ENCODE results near the gene XRN1. TPM values are rescaled to one million over a fixed set of nuclear protein-coding genes. Genes with fewer than 3 reads are reported as not detected.

XRN1 gene
- total RNA-seq, 2 experiments from 2014 or later = 88.8 to 89.8 TPM

DNA sequence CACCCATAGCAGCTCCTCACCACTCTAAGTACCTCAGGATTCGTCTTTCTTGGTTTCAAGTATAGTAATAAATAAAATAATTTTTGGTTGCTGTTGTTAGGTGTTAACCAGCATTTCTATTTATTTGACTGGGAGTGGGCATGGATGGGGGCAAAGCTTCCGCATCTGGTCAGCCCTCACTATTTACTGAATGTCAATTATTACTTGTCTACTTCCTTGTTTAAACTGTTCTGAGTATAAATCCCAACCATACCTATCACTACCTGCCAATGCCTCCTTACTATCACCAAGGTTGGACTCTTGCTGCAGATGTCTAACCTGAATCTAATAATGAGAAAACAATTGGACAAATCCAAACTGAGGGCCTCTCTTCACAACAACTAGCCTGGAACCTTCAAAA is 180.6 kb downstream of the XRN1 start:
- no peak for DNase-seq
- Mint-ChIP-seq H3K4me1 (peaks cover 15% of the 10 kb centered on the region), H3K27me3 (no peaks in the 10 kb centered on the region), H3K36me3 (peaks cover 2% of the 10 kb centered on the region), H3K4me3 (no peak overlapping the region), H3K27ac (no peak overlapping the region), H3K9me3 (no peaks in the 10 kb centered on the region)
- POLR2A ChIA-PET = no interaction called here
- ATAC-seq (ENCODE audit: low read depth) = no peak

DNA sequence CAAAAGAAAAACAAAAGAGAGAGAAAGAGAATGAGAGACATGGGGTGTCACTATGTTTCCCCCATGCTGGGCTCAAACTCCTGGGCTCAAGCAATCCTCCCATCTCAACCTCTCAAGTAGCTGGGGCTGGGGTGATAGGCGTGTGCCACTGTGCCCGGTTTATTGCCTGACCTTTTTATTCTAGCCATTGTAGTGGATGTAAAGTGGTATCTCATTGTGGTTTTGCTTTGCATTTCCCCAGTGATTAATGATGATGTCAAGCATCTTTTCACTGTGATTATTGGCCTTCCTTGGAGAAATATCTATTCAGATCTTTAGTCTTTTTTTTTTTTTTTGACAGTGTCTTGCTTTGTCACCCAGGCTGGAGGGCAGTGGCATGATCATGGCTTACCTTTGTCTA is 184.7 kb downstream of the XRN1 start:
- no peaks in the 10 kb centered on the region for H3K9me3 Mint-ChIP-seq
- no peak overlapping the region for H3K4me3 Mint-ChIP-seq
- peaks cover 2% of the 10 kb centered on the region for H3K4me1 Mint-ChIP-seq
- ATAC-seq (ENCODE audit: low read depth) (no peak), DNase-seq (no peak)
- peaks cover 2% of the 10 kb centered on the region for H3K27me3 Mint-ChIP-seq
- POLR2A ChIA-PET = no interaction called here
- H3K36me3 Mint-ChIP-seq = peaks cover 2% of the 10 kb centered on the region
- no peak overlapping the region for H3K27ac Mint-ChIP-seq

DNA sequence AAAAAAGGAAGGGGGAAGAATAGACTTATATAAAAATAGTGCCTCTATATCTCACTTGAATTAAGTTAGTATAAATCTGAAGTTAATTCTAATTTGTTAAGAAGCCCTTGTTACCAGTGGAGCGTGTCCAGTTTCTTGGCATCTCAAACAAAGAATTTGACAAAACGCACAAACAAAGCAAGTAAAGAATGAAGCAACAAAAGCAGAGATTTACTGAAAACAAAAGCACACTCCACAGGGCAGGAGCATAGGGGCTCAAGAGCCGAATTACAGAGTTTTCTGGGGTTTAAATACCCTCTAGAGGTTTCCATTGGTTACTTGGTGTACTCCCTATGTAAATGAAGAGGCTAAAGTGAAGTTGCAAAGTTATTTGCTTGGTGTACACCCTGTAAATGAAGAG is 188.5 kb downstream of the XRN1 start:
- no peak for ATAC-seq (ENCODE audit: low read depth)
- POLR2A ChIA-PET = no interaction called here
- H3K4me1 Mint-ChIP-seq = no peaks in the 10 kb centered on the region
- H3K27me3 Mint-ChIP-seq = peaks cover 11% of the 10 kb centered on the region
- H3K27ac Mint-ChIP-seq = no peak overlapping the region
- H3K9me3 Mint-ChIP-seq = peaks cover 1% of the 10 kb centered on the region
- no peaks in the 10 kb centered on the region for H3K36me3 Mint-ChIP-seq
- no peak for DNase-seq
- no peak overlapping the region for H3K4me3 Mint-ChIP-seq

DNA sequence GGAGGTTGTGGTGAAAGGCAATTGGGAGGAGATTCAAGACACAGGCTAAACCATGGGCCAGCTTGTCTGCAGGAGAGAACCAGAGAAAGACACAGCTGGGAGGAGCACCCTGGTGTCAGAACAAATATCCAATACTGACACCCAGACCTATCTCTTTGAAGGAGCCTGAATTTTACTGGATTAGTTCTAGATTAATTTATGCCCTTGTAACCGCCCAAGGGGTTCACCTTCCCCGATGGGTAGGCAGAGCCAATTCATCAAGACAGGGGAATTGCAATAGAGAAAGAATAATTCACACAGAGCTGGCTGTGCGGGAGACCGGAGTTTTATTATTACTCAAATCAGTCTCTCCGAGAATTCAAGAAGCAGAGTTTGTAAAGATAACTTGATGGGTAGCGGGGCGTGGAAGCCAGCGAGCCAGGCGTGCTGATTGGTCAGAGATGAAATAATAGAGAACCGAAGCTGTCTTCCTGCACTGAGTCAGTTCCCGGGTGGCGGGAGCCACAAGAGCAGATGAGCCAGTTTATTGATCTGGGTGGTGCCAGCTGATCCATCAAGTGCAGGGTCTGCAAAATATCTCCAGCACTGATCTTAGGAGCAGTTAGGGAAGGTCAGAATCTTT is 191.0 kb downstream of the XRN1 start:
- DNase-seq = no peak
- H3K36me3 Mint-ChIP-seq = no peaks in the 10 kb centered on the region
- H3K27me3 Mint-ChIP-seq = peaks cover 20% of the 10 kb centered on the region
- H3K4me3 Mint-ChIP-seq = no peak overlapping the region
- POLR2A ChIA-PET = no interaction called here
- H3K27ac Mint-ChIP-seq = no peak overlapping the region
- ATAC-seq (ENCODE audit: low read depth) = no peak
- H3K9me3 Mint-ChIP-seq = peaks cover 5% of the 10 kb centered on the region
- no peaks in the 10 kb centered on the region for H3K4me1 Mint-ChIP-seq

Other genes starting within 250 kb of the XRN1 start
- gene GK5, start 222.5 kb downstream of the XRN1 start, total RNA-seq = 10 to 100 TPM; 14.2 to 17.0 TPM
- gene ATR, start 130.7 kb upstream of the XRN1 start, total RNA-seq = 10 to 100 TPM; 36.2 to 36.9 TPM
- gene PLS1, start 148.4 kb upstream of the XRN1 start, total RNA-seq = 1 to 10 TPM; 2.6 to 3.1 TPM